Activated T-helper 17 cell treated with anti-CD3 and anti-CD28 coated beads, Interleukin-2, amount 50 U/mL, for 72 hours (primary cell): ENCODE data around the gene CHRM2. TPM values are rescaled to one million over a fixed set of nuclear protein-coding genes. Genes with fewer than 3 reads are reported as not detected.

Source experiments
- ATAC-seq: fragments of 150-1000 bp; cut with Tn5 transposase; replicated peaks from 2 replicates; pipeline ENCODE4 v1.10.0; 2021; ENCODE audit warnings: mild to moderate bottlenecking, moderate library complexity
- H3K27ac Mint-ChIP-seq: one replicate; pipeline ENCODE4 v1.8.0; 2022; ENCODE audit warnings: mixed read lengths
- H3K27me3 Mint-ChIP-seq: one replicate; pipeline ENCODE4 v1.8.0; 2022; ENCODE audit warnings: mixed read lengths
- H3K36me3 Mint-ChIP-seq: one replicate; pipeline ENCODE4 v1.8.0; 2022; ENCODE audit warnings: low read depth, mild to moderate bottlenecking, mixed read lengths
- H3K4me1 Mint-ChIP-seq: one replicate; pipeline ENCODE4 v1.8.0; 2022; ENCODE audit warnings: mixed read lengths
- H3K4me3 Mint-ChIP-seq: one replicate; pipeline ENCODE4 v1.8.0; 2022; ENCODE audit warnings: mild to moderate bottlenecking, mixed read lengths
- H3K9me3 Mint-ChIP-seq: one replicate; pipeline ENCODE4 v1.8.0; 2022; ENCODE audit warnings: mixed read lengths
- total RNA-seq, 2 donors: library from RNA; stranded (reverse); gene quantifications; one replicate each; pipeline ENCODE4 v1.2.3, GENCODE V29; 2022

Gene CHRM2
- total RNA-seq, 2 donors from 2014 or later: not detected

- Mint-ChIP-seq H3K4me1 (no peaks in the 10 kb centered on the region), H3K27me3 (no peaks in the 10 kb centered on the region)
- no peak for ATAC-seq
Observed at GRCh38 chr7:136877990-136878389, 9.5 kb downstream of the CHRM2 start.

GRCh38 chr7:136878878-136879277, 10.4 kb downstream of the CHRM2 start:
- no peak overlapping the region for H3K4me3 Mint-ChIP-seq
- no peak overlapping the region for H3K27ac Mint-ChIP-seq
- ATAC-seq: no peak
- no peaks in the 10 kb centered on the region for H3K27me3 Mint-ChIP-seq
- H3K4me1 Mint-ChIP-seq: no peaks in the 10 kb centered on the region
- no peaks in the 10 kb centered on the region for H3K36me3 Mint-ChIP-seq
- H3K9me3 Mint-ChIP-seq: peaks cover 6% of the 10 kb centered on the region

More at GRCh38 chr7:136877990-136878389, 9.5 kb downstream of the CHRM2 start:
- no peaks in the 10 kb centered on the region for H3K36me3 Mint-ChIP-seq
- H3K27ac Mint-ChIP-seq: no peak overlapping the region
- peaks cover 9% of the 10 kb centered on the region for H3K9me3 Mint-ChIP-seq
- no peak overlapping the region for H3K4me3 Mint-ChIP-seq

GRCh38 chr7:136883046-136883445, 14.6 kb downstream of the CHRM2 start:
- Mint-ChIP-seq H3K27me3 (no peaks in the 10 kb centered on the region), H3K9me3 (peaks cover 6% of the 10 kb centered on the region), H3K36me3 (no peaks in the 10 kb centered on the region), H3K4me3 (no peak overlapping the region), H3K27ac (no peak overlapping the region), H3K4me1 (no peaks in the 10 kb centered on the region)
- ATAC-seq: no peak

GRCh38 chr7:136884492-136884891, 16.0 kb downstream of the CHRM2 start:
- Mint-ChIP-seq H3K27me3 (no peaks in the 10 kb centered on the region), H3K36me3 (no peaks in the 10 kb centered on the region), H3K27ac (no peak overlapping the region), H3K4me3 (no peak overlapping the region), H3K9me3 (peaks cover 3% of the 10 kb centered on the region), H3K4me1 (no peaks in the 10 kb centered on the region)
- ATAC-seq: no peak

- no peak overlapping the region for H3K27ac Mint-ChIP-seq
- no peak overlapping the region for H3K4me3 Mint-ChIP-seq
- H3K27me3 Mint-ChIP-seq: no peaks in the 10 kb centered on the region
- H3K9me3 Mint-ChIP-seq: no peaks in the 10 kb centered on the region
- no peak for ATAC-seq
- H3K4me1 Mint-ChIP-seq: no peaks in the 10 kb centered on the region
- H3K36me3 Mint-ChIP-seq: no peaks in the 10 kb centered on the region
Observed at GRCh38 chr7:136887317-136887716, 18.9 kb downstream of the CHRM2 start.

- Mint-ChIP-seq H3K27ac (no peak overlapping the region), H3K9me3 (peaks cover 4% of the 10 kb centered on the region), H3K36me3 (no peaks in the 10 kb centered on the region), H3K4me3 (no peak overlapping the region), H3K4me1 (no peaks in the 10 kb centered on the region), H3K27me3 (no peaks in the 10 kb centered on the region)
- ATAC-seq: no peak
Observed at GRCh38 chr7:136890399-136890798, 21.9 kb downstream of the CHRM2 start.

GRCh38 chr7:136891850-136892249, 23.4 kb downstream of the CHRM2 start:
- no peaks in the 10 kb centered on the region for H3K36me3 Mint-ChIP-seq
- no peak overlapping the region for H3K27ac Mint-ChIP-seq
- peaks cover 10% of the 10 kb centered on the region for H3K9me3 Mint-ChIP-seq
- ATAC-seq: no peak
- H3K4me3 Mint-ChIP-seq: no peak overlapping the region
- no peaks in the 10 kb centered on the region for H3K27me3 Mint-ChIP-seq
- no peaks in the 10 kb centered on the region for H3K4me1 Mint-ChIP-seq

- Mint-ChIP-seq H3K4me3 (no peak overlapping the region), H3K36me3 (no peaks in the 10 kb centered on the region), H3K4me1 (no peaks in the 10 kb centered on the region), H3K27ac (no peak overlapping the region), H3K9me3 (peaks cover 10% of the 10 kb centered on the region), H3K27me3 (no peaks in the 10 kb centered on the region)
- ATAC-seq: no peak
Observed at GRCh38 chr7:136894789-136895188, 26.3 kb downstream of the CHRM2 start.

- Mint-ChIP-seq H3K36me3 (no peaks in the 10 kb centered on the region), H3K27me3 (no peaks in the 10 kb centered on the region), H3K9me3 (peaks cover 10% of the 10 kb centered on the region), H3K4me1 (no peaks in the 10 kb centered on the region), H3K27ac (no peak overlapping the region), H3K4me3 (no peak overlapping the region)
- no peak for ATAC-seq
Observed at GRCh38 chr7:136897676-136898075, 29.2 kb downstream of the CHRM2 start.

GRCh38 chr7:136900005-136900404, 31.6 kb downstream of the CHRM2 start:
- no peaks in the 10 kb centered on the region for H3K36me3 Mint-ChIP-seq
- no peak overlapping the region for H3K27ac Mint-ChIP-seq
- no peaks in the 10 kb centered on the region for H3K27me3 Mint-ChIP-seq
- H3K9me3 Mint-ChIP-seq: peaks cover 5% of the 10 kb centered on the region
- no peak for ATAC-seq
- H3K4me1 Mint-ChIP-seq: no peaks in the 10 kb centered on the region
- no peak overlapping the region for H3K4me3 Mint-ChIP-seq

- H3K36me3 Mint-ChIP-seq: no peaks in the 10 kb centered on the region
- H3K27ac Mint-ChIP-seq: no peak overlapping the region
- no peaks in the 10 kb centered on the region for H3K4me1 Mint-ChIP-seq
- H3K27me3 Mint-ChIP-seq: no peaks in the 10 kb centered on the region
- ATAC-seq: no peak
- H3K4me3 Mint-ChIP-seq: no peak overlapping the region
- no peaks in the 10 kb centered on the region for H3K9me3 Mint-ChIP-seq
Observed at GRCh38 chr7:136910771-136911170, 42.3 kb downstream of the CHRM2 start.

- Mint-ChIP-seq H3K36me3 (no peaks in the 10 kb centered on the region), H3K4me1 (no peaks in the 10 kb centered on the region), H3K9me3 (no peaks in the 10 kb centered on the region), H3K4me3 (no peak overlapping the region), H3K27ac (no peak overlapping the region), H3K27me3 (no peaks in the 10 kb centered on the region)
- ATAC-seq: no peak
Observed at GRCh38 chr7:136911344-136911743, 42.9 kb downstream of the CHRM2 start.

- H3K4me1 Mint-ChIP-seq: no peaks in the 10 kb centered on the region
- no peaks in the 10 kb centered on the region for H3K27me3 Mint-ChIP-seq
- H3K4me3 Mint-ChIP-seq: no peak overlapping the region
- no peaks in the 10 kb centered on the region for H3K9me3 Mint-ChIP-seq
- no peak for ATAC-seq
- H3K36me3 Mint-ChIP-seq: no peaks in the 10 kb centered on the region
- H3K27ac Mint-ChIP-seq: no peak overlapping the region
Observed at GRCh38 chr7:136912339-136912738, 43.9 kb downstream of the CHRM2 start.

GRCh38 chr7:136914016-136914415, 45.6 kb downstream of the CHRM2 start:
- ATAC-seq: no peak
- H3K36me3 Mint-ChIP-seq: no peaks in the 10 kb centered on the region
- no peaks in the 10 kb centered on the region for H3K9me3 Mint-ChIP-seq
- no peaks in the 10 kb centered on the region for H3K4me1 Mint-ChIP-seq
- H3K4me3 Mint-ChIP-seq: no peak overlapping the region
- no peaks in the 10 kb centered on the region for H3K27me3 Mint-ChIP-seq
- no peak overlapping the region for H3K27ac Mint-ChIP-seq

GRCh38 chr7:136919820-136920219, 51.4 kb downstream of the CHRM2 start:
- H3K4me3 Mint-ChIP-seq: no peak overlapping the region
- H3K36me3 Mint-ChIP-seq: no peaks in the 10 kb centered on the region
- H3K27me3 Mint-ChIP-seq: no peaks in the 10 kb centered on the region
- no peak for ATAC-seq
- H3K4me1 Mint-ChIP-seq: no peaks in the 10 kb centered on the region
- no peak overlapping the region for H3K27ac Mint-ChIP-seq
- H3K9me3 Mint-ChIP-seq: no peaks in the 10 kb centered on the region

- H3K27me3 Mint-ChIP-seq: no peaks in the 10 kb centered on the region
- ATAC-seq: no peak
- no peak overlapping the region for H3K27ac Mint-ChIP-seq
- no peaks in the 10 kb centered on the region for H3K9me3 Mint-ChIP-seq
- no peaks in the 10 kb centered on the region for H3K4me1 Mint-ChIP-seq
- H3K36me3 Mint-ChIP-seq: no peaks in the 10 kb centered on the region
- no peak overlapping the region for H3K4me3 Mint-ChIP-seq
Observed at GRCh38 chr7:136923111-136923667, 54.7 kb downstream of the CHRM2 start.
